ENCODE measurements around the gene IGFBP6. TPM values are rescaled to one million over a fixed set of nuclear protein-coding genes. Genes with fewer than 3 reads are reported as not detected.

IGFBP6 gene
- total RNA-seq: 10.0 TPM
- polyA plus RNA-seq: 27.4 TPM
- long read RNA-seq, donor 1: 0 reads
- long read RNA-seq, donor 2: 0 reads
- long read RNA-seq, donor 3, transcript IGFBP6-201 (4 exons, 1,169 nt): major isoform, 11 of 11 reads
- long read RNA-seq, donor 3, partial matches to known transcripts: 0 of 11 reads
- long read RNA-seq, donor 3, other reads (novel, unspliced or antisense): 0 of 11 reads
- long read RNA-seq, donor 4, partial matches to known transcripts: 0 of 2 reads
- long read RNA-seq, donor 4, other reads (novel, unspliced or antisense): 0 of 2 reads
- long read RNA-seq, donor 5, transcript IGFBP6-201 (4 exons, 1,169 nt): major isoform, 11 of 18 reads
- long read RNA-seq, donor 5, partial matches to known transcripts: 7 of 18 reads
- long read RNA-seq, donor 5, other reads (novel, unspliced or antisense): 0 of 18 reads
- long read RNA-seq, donor 6, partial matches to known transcripts: 6 of 9 reads
- long read RNA-seq, donor 6, other reads (novel, unspliced or antisense): 0 of 9 reads
- long read RNA-seq, donor 7, partial matches to known transcripts: 0 of 3 reads
- long read RNA-seq, donor 7, other reads (novel, unspliced or antisense): 0 of 3 reads
- long read RNA-seq, donor 8, partial matches to known transcripts: 0 of 1 reads
- long read RNA-seq, donor 8, other reads (novel, unspliced or antisense): 0 of 1 reads
- long read RNA-seq, donor 9, transcript IGFBP6-201 (4 exons, 1,169 nt): major isoform, 5 of 5 reads
- long read RNA-seq, donor 9, partial matches to known transcripts: 0 of 5 reads
- long read RNA-seq, donor 9, other reads (novel, unspliced or antisense): 0 of 5 reads
- long read RNA-seq, donor 10, partial matches to known transcripts: 0 of 3 reads
- long read RNA-seq, donor 10, other reads (novel, unspliced or antisense): 0 of 3 reads

- Histone ChIP-seq H3K4me3 (ENCODE audit: low read length in 2 of 2) (peak within 1 kb of the TSS; percentile 33 to 47), H3K4me1 (ENCODE audit: control insufficient read depth in 2 of 2, insufficient read depth in 2 of 2, low read length in 2 of 2) (peaks cover 8 to 42% of the 10 kb centered on the region in 2 donors), H3K9me3 (ENCODE audit: control insufficient read depth in 2 of 2, insufficient read depth in 1 of 2, low read length in 1 of 2) (no peaks in the 10 kb centered on the region), H3K36me3 (ENCODE audit: control insufficient read depth in 2 of 2, insufficient read depth in 2 of 2, low read length in 1 of 2) (no peaks in the 10 kb centered on the region), H3K27ac (ENCODE audit: low read depth in 1 of 2, low read length in 1 of 2) (peak within 1 kb of the TSS; percentile 22 to 42), H3K27me3 (ENCODE audit: control insufficient read depth in 2 of 2, insufficient read depth in 1 of 2, low read length in 1 of 2) (peaks cover 14 to 37% of the 10 kb centered on the region in 2 donors)
- WGBS: under 1% methylated on average over 51 of the region's 51 CpGs
- peak in 3 of 9 donors; percentile 52 to 62 (median 53) for DNase-seq (ENCODE audit: low read depth in 6 of 9, low spot score in 9 of 9)
Observed at GRCh38 chr12:53097564-53098353, at the start of gene IGFBP6. Gene IGFBP6 (plus strand): TSS chr12:53097667. CDS start chr12:53097718, 51 bp downstream.

- no peak for DNase-seq (ENCODE audit: low read depth in 6 of 9, low spot score in 9 of 9)
- H3K9me3 ChIP-seq (ENCODE audit: control insufficient read depth in 2 of 2, insufficient read depth in 1 of 2, low read length in 1 of 2): no peaks in the 10 kb centered on the region
- H3K36me3 ChIP-seq (ENCODE audit: control insufficient read depth in 2 of 2, insufficient read depth in 2 of 2, low read length in 1 of 2): no peaks in the 10 kb centered on the region
- peaks cover 0 to 37% of the 10 kb centered on the region in 2 donors for H3K27me3 ChIP-seq (ENCODE audit: control insufficient read depth in 2 of 2, insufficient read depth in 1 of 2, low read length in 1 of 2)
- peak overlapping the region; percentile 44 to 67 for H3K27ac ChIP-seq (ENCODE audit: low read depth in 1 of 2, low read length in 1 of 2)
- H3K4me3 ChIP-seq (ENCODE audit: low read length in 2 of 2): peak overlapping the region; percentile 22 to 70
- H3K4me1 ChIP-seq (ENCODE audit: control insufficient read depth in 2 of 2, insufficient read depth in 2 of 2, low read length in 2 of 2): peaks cover 6 to 43% of the 10 kb centered on the region in 2 donors
- 90% methylated on average over 10 of the region's 10 CpGs for WGBS
Observed at GRCh38 chr12:53048033-53048779, 49.3 kb upstream of the IGFBP6 start.

GRCh38 chr12:53048780-53049401, 48.6 kb upstream of the IGFBP6 start:
- H3K9me3 ChIP-seq (ENCODE audit: control insufficient read depth in 2 of 2, insufficient read depth in 1 of 2, low read length in 1 of 2): no peaks in the 10 kb centered on the region
- peak overlapping the region; percentile 67 to 68 for H3K27ac ChIP-seq (ENCODE audit: low read depth in 1 of 2, low read length in 1 of 2)
- H3K36me3 ChIP-seq (ENCODE audit: control insufficient read depth in 2 of 2, insufficient read depth in 2 of 2, low read length in 1 of 2): no peaks in the 10 kb centered on the region
- H3K4me1 ChIP-seq (ENCODE audit: control insufficient read depth in 2 of 2, insufficient read depth in 2 of 2, low read length in 2 of 2): peaks cover 6 to 48% of the 10 kb centered on the region in 2 donors
- DNase-seq (ENCODE audit: low read depth in 6 of 9, low spot score in 9 of 9): no peak
- H3K4me3 ChIP-seq (ENCODE audit: low read length in 2 of 2): no peak overlapping the region
- H3K27me3 ChIP-seq (ENCODE audit: control insufficient read depth in 2 of 2, insufficient read depth in 1 of 2, low read length in 1 of 2): peaks cover 0 to 40% of the 10 kb centered on the region in 2 donors
- WGBS: 94% methylated on average over 6 of the region's 6 CpGs

- peaks cover 6 to 54% of the 10 kb centered on the region in 2 donors for H3K4me1 ChIP-seq (ENCODE audit: control insufficient read depth in 2 of 2, insufficient read depth in 2 of 2, low read length in 2 of 2)
- DNase-seq (ENCODE audit: low read depth in 6 of 9, low spot score in 9 of 9): no peak
- H3K27me3 ChIP-seq (ENCODE audit: control insufficient read depth in 2 of 2, insufficient read depth in 1 of 2, low read length in 1 of 2): peaks cover 0 to 37% of the 10 kb centered on the region in 2 donors
- WGBS: 82% methylated on average over 20 of the region's 20 CpGs
- peak within 1 kb of the TSS in 1 of 2 donors; percentile 4 for H3K4me3 ChIP-seq (ENCODE audit: low read length in 2 of 2)
- H3K9me3 ChIP-seq (ENCODE audit: control insufficient read depth in 2 of 2, insufficient read depth in 1 of 2, low read length in 1 of 2): no peaks in the 10 kb centered on the region
- H3K36me3 ChIP-seq (ENCODE audit: control insufficient read depth in 2 of 2, insufficient read depth in 2 of 2, low read length in 1 of 2): no peaks in the 10 kb centered on the region
- peak within 1 kb of the TSS; percentile 67 to 77 for H3K27ac ChIP-seq (ENCODE audit: low read depth in 1 of 2, low read length in 1 of 2)
Observed at GRCh38 chr12:53049571-53050318, 47.7 kb upstream of the IGFBP6 start, which contains the start of gene TNS2. Gene TNS2 (plus strand): TSS chr12:53050065. CDS start chr12:53050186, 121 bp downstream.

GRCh38 chr12:53050426-53051057, 46.9 kb upstream of the IGFBP6 start:
- DNase-seq (ENCODE audit: low read depth in 6 of 9, low spot score in 9 of 9): no peak
- H3K4me1 ChIP-seq (ENCODE audit: control insufficient read depth in 2 of 2, insufficient read depth in 2 of 2, low read length in 2 of 2): peaks cover 6 to 54% of the 10 kb centered on the region in 2 donors

GRCh38 chr12:53051058-53051880, 46.2 kb upstream of the IGFBP6 start:
- peaks cover 0 to 24% of the 10 kb centered on the region in 2 donors for H3K27me3 ChIP-seq (ENCODE audit: control insufficient read depth in 2 of 2, insufficient read depth in 1 of 2, low read length in 1 of 2)
- H3K4me3 ChIP-seq (ENCODE audit: low read length in 2 of 2): no peak overlapping the region
- no peaks in the 10 kb centered on the region for H3K36me3 ChIP-seq (ENCODE audit: control insufficient read depth in 2 of 2, insufficient read depth in 2 of 2, low read length in 1 of 2)
- no peak for DNase-seq (ENCODE audit: low read depth in 6 of 9, low spot score in 9 of 9)
- H3K9me3 ChIP-seq (ENCODE audit: control insufficient read depth in 2 of 2, insufficient read depth in 1 of 2, low read length in 1 of 2): no peaks in the 10 kb centered on the region
- H3K27ac ChIP-seq (ENCODE audit: low read depth in 1 of 2, low read length in 1 of 2): peak overlapping the region in 1 of 2 donors; percentile 26
- WGBS: 87% methylated on average over 11 of the region's 11 CpGs
- H3K4me1 ChIP-seq (ENCODE audit: control insufficient read depth in 2 of 2, insufficient read depth in 2 of 2, low read length in 2 of 2): peaks cover 6 to 47% of the 10 kb centered on the region in 2 donors

More at GRCh38 chr12:53050426-53051057, 46.9 kb upstream of the IGFBP6 start:
- no peaks in the 10 kb centered on the region for H3K9me3 ChIP-seq (ENCODE audit: control insufficient read depth in 2 of 2, insufficient read depth in 1 of 2, low read length in 1 of 2)
- WGBS: 97% methylated on average over 2 of the region's 2 CpGs
- H3K27ac ChIP-seq (ENCODE audit: low read depth in 1 of 2, low read length in 1 of 2): peak overlapping the region; percentile 19 to 77
- H3K27me3 ChIP-seq (ENCODE audit: control insufficient read depth in 2 of 2, insufficient read depth in 1 of 2, low read length in 1 of 2): peaks cover 0 to 31% of the 10 kb centered on the region in 2 donors
- no peak overlapping the region for H3K4me3 ChIP-seq (ENCODE audit: low read length in 2 of 2)
- H3K36me3 ChIP-seq (ENCODE audit: control insufficient read depth in 2 of 2, insufficient read depth in 2 of 2, low read length in 1 of 2): no peaks in the 10 kb centered on the region
